ENCODE results near the gene GALNT2. TPM values are rescaled to one million over a fixed set of nuclear protein-coding genes. Genes with fewer than 3 reads are reported as not detected.

GALNT2 gene
- total and polyA plus RNA-seq, 2 of the 4 experiments (the other 2 are of a cell fraction): 50.4 to 189 TPM

DNA sequence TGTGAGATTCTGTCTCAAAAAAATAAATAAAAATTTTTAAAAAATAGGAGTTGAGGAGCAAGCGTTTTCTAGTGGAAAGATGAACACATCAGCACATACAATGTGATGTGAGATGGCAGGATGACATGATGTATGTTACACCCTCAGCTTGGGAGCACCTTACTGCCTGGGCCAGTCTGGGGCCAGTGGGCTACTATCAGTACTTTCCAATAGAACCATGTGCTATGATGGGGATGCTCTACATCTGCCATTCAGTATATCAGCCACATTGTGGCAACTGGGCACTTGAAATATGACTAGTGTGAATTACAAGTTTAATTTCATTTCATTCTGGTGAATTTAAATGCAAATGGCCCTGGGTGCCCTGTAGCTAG is 203.1 kb downstream of the GALNT2 start:
- intact Hi-C loops (cut with micrococcal nuclease) (no loop called here), in situ Hi-C loops (cut with MboI; ENCODE audit: low sequenced_read_pairs) (no loop called here), dilution Hi-C loops (cut with HindIII; ENCODE audit: low sequenced_read_pairs, unreplicated experiment) (no loop called here)
- Histone ChIP-seq H2AFZ (replicated peaks; ENCODE audit: low read length, poor library complexity) (no peak overlapping the region), H3K4me3 (ENCODE audit: insufficient read depth, low read depth, low read length) (no peak overlapping the region), H3K23ac (ENCODE audit: low read depth, low read length) (no peak overlapping the region), H3K4me2 (ENCODE audit: low read depth, low read length) (no peak overlapping the region), H2AK9ac (replicated peaks; ENCODE audit: low read depth, low read length, poor library complexity) (no peak overlapping the region), H3K27me3 (ENCODE audit: control insufficient read depth, insufficient read depth, low read length) (no peaks in the 10 kb centered on the region), H4K91ac (ENCODE audit: insufficient read depth, low read depth, low read length) (no peak overlapping the region), H4K20me1 (ENCODE audit: insufficient read depth, low read length) (no peaks in the 10 kb centered on the region), H2BK15ac (ENCODE audit: low read depth, low read length) (no peak overlapping the region), H2BK20ac (ENCODE audit: low read depth, low read length) (no peak overlapping the region), H3K14ac (replicated peaks; ENCODE audit: low read depth, low read length) (no peak overlapping the region), H4K8ac (ENCODE audit: low read depth in 2 of 2, low read length in 2 of 2) (no peak overlapping the region), H3K56ac (ENCODE audit: extremely low read depth, insufficient read depth, low read length) (no peak overlapping the region), H2BK5ac (ENCODE audit: low read depth, low read length, poor library complexity, severe bottlenecking) (no peak overlapping the region), H3K79me1 (ENCODE audit: low read depth in 1 of 2, low read length in 2 of 2) (0 out of 4 replicates have a peak, but pooled peaks cover 5 to 7% of the 10 kb centered on the region in 2 experiments), H2AK5ac (ENCODE audit: low read depth, low read length) (no peak overlapping the region), H4K5ac (ENCODE audit: low read depth, low read length) (no peak overlapping the region), H3K9me1 (ENCODE audit: insufficient read depth, low read length) (no peaks in the 10 kb centered on the region), H3K36me3 (ENCODE audit: control insufficient read depth, insufficient read depth, low read length) (peaks cover 34% of the 10 kb centered on the region), H3K18ac (ENCODE audit: low read depth, low read length) (no peak overlapping the region), H3K4ac (ENCODE audit: low read depth, low read length) (no peak overlapping the region), H3K9ac (ENCODE audit: low read depth, low read length) (no peak overlapping the region), H3K9me3 (ENCODE audit: control insufficient read depth, insufficient read depth, low read length) (no peaks in the 10 kb centered on the region), H2BK120ac (ENCODE audit: low read depth, low read length) (no peak overlapping the region), H3K4me1 (ENCODE audit: control insufficient read depth, insufficient read depth, low read length) (peaks cover 3% of the 10 kb centered on the region; the same call in 1 of the 2 replicates), H3K27ac (ENCODE audit: insufficient read depth, low read length) (no peak overlapping the region)
- ChIA-PET CTCF (interaction anchor here (1.7 kb wide), 1 partner anchor 27 kb away, joined by 5 read pairs; no protein-coding TSS in a partner anchor), POLR2A (ENCODE audit: unreplicated experiment) (no interaction called here)
- ATAC-seq (ENCODE audit: low read depth): no peak
- TF ChIP-seq MXI1 (IDR thresholded peaks at IDR 0.05; ENCODE audit: borderline replicate concordance, low read depth, low read length) (no peak), USF2 (IDR thresholded peaks at IDR 0.05; ENCODE audit: low read depth, low read length) (no peak), SMC3 (IDR thresholded peaks at IDR 0.05; ENCODE audit: low read depth, low read length) (no peak), RCOR1 (IDR thresholded peaks at IDR 0.05; ENCODE audit: insufficient replicate concordance, low read length) (no peak), RAD21 (IDR thresholded peaks at IDR 0.05; ENCODE audit: low read length) (no peak)
- TF ChIP-seq, protein P1, sequence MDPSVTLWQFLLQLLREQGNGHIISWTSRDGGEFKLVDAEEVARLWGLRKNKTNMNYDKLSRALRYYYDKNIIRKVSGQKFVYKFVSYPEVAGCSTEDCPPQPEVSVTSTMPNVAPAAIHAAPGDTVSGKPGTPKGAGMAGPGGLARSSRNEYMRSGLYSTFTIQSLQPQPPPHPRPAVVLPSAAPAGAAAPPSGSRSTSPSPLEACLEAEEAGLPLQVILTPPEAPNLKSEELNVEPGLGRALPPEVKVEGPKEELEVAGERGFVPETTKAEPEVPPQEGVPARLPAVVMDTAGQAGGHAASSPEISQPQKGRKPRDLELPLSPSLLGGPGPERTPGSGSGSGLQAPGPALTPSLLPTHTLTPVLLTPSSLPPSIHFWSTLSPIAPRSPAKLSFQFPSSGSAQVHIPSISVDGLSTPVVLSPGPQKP (IDR thresholded peaks at IDR 0.05; ENCODE audit: borderline replicate concordance, low read depth, low read length): no peak
- no peak for DNase-seq
- BruUV-seq (replicated peaks): no TSS peak
- no CpG with 5 or more reads among the region's 1 CpG for WGBS, 2 experiments (ENCODE audit: extremely low coverage in 2 of 2, insufficient read length in 1 of 2)

Measured in IMR-90 (cell line).